HepG2 (cell line): Measurements from ENCODE around the gene PPP1R13B. TPM values are rescaled to one million over a fixed set of nuclear protein-coding genes. Genes with fewer than 3 reads are reported as not detected.
A peak's percentile ranks its signal among the peaks of the same experiment; 100 is the strongest.

ENCODE experiments used
- CHD2 ChIP-seq: IDR thresholded peaks from 2 replicates; pipeline ENCODE4 v1.6.1; 2011; ENCODE audit warnings: low read depth, low read length, improper control_type of control experiment
- DDIT3 ChIP-seq: sonication (generic); formaldehyde crosslinking; IDR thresholded peaks from 2 replicates; pipeline ENCODE4 v1.4.0; 2020; ENCODE audit warnings: mild to moderate bottlenecking, missing genetic modification reagents
- FOSL1 ChIP-seq: sonication (generic); formaldehyde crosslinking; IDR thresholded peaks from 2 replicates; pipeline ENCODE4 v1.9.0; 2021; ENCODE audit warnings: missing genetic modification reagents, borderline replicate concordance
- HMG20A ChIP-seq: IDR thresholded peaks from 2 replicates; pipeline ENCODE4 v1.6.1; 2016; ENCODE audit warnings: borderline replicate concordance
- HNF4G ChIP-seq, 2 experiments: sonication (generic) in 1 of 2; formaldehyde crosslinking in 1 of 2; IDR thresholded peaks; 2 replicates each; pipeline versions ENCODE4 v1.4.0 to v1.6.1; 2011 to 2020; ENCODE audit warnings: borderline replicate concordance in 2 of 2, low read depth in 2 of 2, mild to moderate bottlenecking in 2 of 2, low read length in 1 of 2, missing genetic modification reagents in 1 of 2, moderate library complexity in 1 of 2
- IKZF1 ChIP-seq: fragments of 450-650 bp; IDR thresholded peaks from 2 replicates; pipeline ENCODE4 v1.7.1; 2016
- KLF6 ChIP-seq: IDR thresholded peaks from 2 replicates; pipeline ENCODE4 v1.8.0; 2016; ENCODE audit warnings: missing biosample characterization, missing genetic modification reagents
- KLF9 ChIP-seq: IDR thresholded peaks from 2 replicates; pipeline ENCODE4 v1.6.1; 2016; ENCODE audit warnings: low read depth
- MIER3 ChIP-seq: IDR thresholded peaks from 2 replicates; pipeline ENCODE4 v1.6.1; 2016; ENCODE audit warnings: missing compliant biosample characterization, borderline replicate concordance
- MTF2 ChIP-seq: sonication (generic); formaldehyde crosslinking; IDR thresholded peaks from 2 replicates; pipeline ENCODE4 v1.5.0; 2020; ENCODE audit warnings: missing genetic modification reagents, borderline replicate concordance
- POLR2AphosphoS2 ChIP-seq: IDR thresholded peaks from 2 replicates; pipeline ENCODE4 v1.6.1; 2011; ENCODE audit warnings: low read depth, low read length, improper control_type of control experiment
- SOX13 ChIP-seq, 3 experiments: fragments of 450-650 bp in 1 of 3; sonication (generic) in 1 of 3; formaldehyde crosslinking in 1 of 3; IDR thresholded peaks in 2 of 3; conservative IDR thresholded peaks in 1 of 3; 2 replicates each; pipeline versions ENCODE4 v1.5.0 to v1.6.1; 2016 to 2020; ENCODE audit warnings: antibody characterized with exemption in 1 of 3, mild to moderate bottlenecking in 1 of 3, missing compliant biosample characterization in 1 of 3, missing genetic modification reagents in 1 of 3, moderate library complexity in 1 of 3
- SRSF9 ChIP-seq: fragments of 200-400 bp; formaldehyde crosslinking; IDR thresholded peaks from 2 replicates; pipeline ENCODE4 v1.6.1; 2018; ENCODE audit warnings: borderline replicate concordance, mild to moderate bottlenecking, low read depth, low read length; ENCODE audit not compliant: insufficient read depth, poor library complexity, severe bottlenecking
- YEATS4 ChIP-seq: sonication (generic); formaldehyde crosslinking; IDR thresholded peaks from 2 replicates; pipeline ENCODE4 v1.4.0; 2020; ENCODE audit warnings: missing genetic modification reagents, borderline replicate concordance
- ZFP62 ChIP-seq: sonication (generic); formaldehyde crosslinking; IDR thresholded peaks from 2 replicates; pipeline ENCODE4 v1.4.0; 2020; ENCODE audit warnings: missing genetic modification reagents
- ZFP82 ChIP-seq: sonication (generic); formaldehyde crosslinking; IDR thresholded peaks from 2 replicates; pipeline ENCODE4 v1.5.1; 2020; ENCODE audit warnings: mild to moderate bottlenecking, missing genetic modification reagents, borderline replicate concordance
- ZMAT3 ChIP-seq: sonication (generic); formaldehyde crosslinking; conservative IDR thresholded peaks from 2 replicates; pipeline ENCODE4 v1.7.0; 2021; ENCODE audit warnings: missing genetic modification reagents
- ZNF138 ChIP-seq: sonication (generic); formaldehyde crosslinking; IDR thresholded peaks from 2 replicates; pipeline ENCODE4 v1.5.0; 2020; ENCODE audit warnings: mild to moderate bottlenecking, low read depth, missing genetic modification reagents
- ZNF230 ChIP-seq: sonication (generic); formaldehyde crosslinking; IDR thresholded peaks from 2 replicates; pipeline ENCODE4 v1.4.0; 2020; ENCODE audit warnings: mild to moderate bottlenecking, missing genetic modification reagents
- ZNF292 ChIP-seq: sonication (generic); formaldehyde crosslinking; IDR thresholded peaks from 2 replicates; pipeline ENCODE4 v1.8.1; 2022; ENCODE audit warnings: mild to moderate bottlenecking, low read depth, missing genetic modification reagents, borderline replicate concordance
- ZNF333 ChIP-seq: sonication (generic); formaldehyde crosslinking; IDR thresholded peaks from 2 replicates; pipeline ENCODE4 v1.4.0; 2020; ENCODE audit warnings: mild to moderate bottlenecking, missing genetic modification reagents, borderline replicate concordance
- ZNF678 ChIP-seq: sonication (generic); formaldehyde crosslinking; IDR thresholded peaks from 2 replicates; pipeline ENCODE4 v1.4.0; 2020; ENCODE audit warnings: mild to moderate bottlenecking, missing genetic modification reagents
- ZNF746 ChIP-seq: sonication (generic); formaldehyde crosslinking; IDR thresholded peaks from 2 replicates; pipeline ENCODE4 v1.8.0; 2022; ENCODE audit warnings: mild to moderate bottlenecking, missing genetic modification reagents
- ZNF780A ChIP-seq: sonication (generic); formaldehyde crosslinking; IDR thresholded peaks from 2 replicates; pipeline ENCODE4 v1.8.0; 2022; ENCODE audit warnings: mild to moderate bottlenecking, missing genetic modification reagents, moderate library complexity
- polyA plus RNA-seq, 8 experiments: library from polyadenylated mRNA; depleted of rRNA in 3 of 8; stranded (reverse) in 7 of 8; unstranded in 1 of 8; fragments of >200 nt; fragmentation: Illumina TruSeq in 4 of 8; extraction: Trizol in 4 of 8; gene quantifications; 2 replicates each; pipeline versions ENCODE4 v1.2.1 to v1.2.3, GENCODE V29; 2011 to 2016; ENCODE audit warnings: low read depth in 4 of 8, missing spikeins in 1 of 8, mixed read lengths in 1 of 8; ENCODE audit not compliant: insufficient read depth in 1 of 8
- total RNA-seq, 5 experiments: library from RNA; depleted of rRNA; stranded (reverse); fragments of >200 nt; fragmentation: Illumina TruSeq; extraction: Trizol; gene quantifications; 2 replicates each; pipeline ENCODE4 v1.2.3, GENCODE V29; 2016; ENCODE audit warnings: low read depth in 1 of 5
- TF ChIP-seq, protein P1 (sequence below): sonication (generic); formaldehyde crosslinking; IDR thresholded peaks from 2 replicates; pipeline ENCODE4 v1.5.1; 2020; ENCODE audit warnings: missing genetic modification reagents, mild to moderate bottlenecking, borderline replicate concordance
- TF ChIP-seq, protein P2 (sequence below): sonication (generic); formaldehyde crosslinking; IDR thresholded peaks from 2 replicates; pipeline ENCODE4 v1.4.0; 2020; ENCODE audit warnings: missing genetic modification reagents

Gene PPP1R13B
- total and polyA plus RNA-seq, 2 of the 13 experiments (the other 11 are each of a cell fraction or from before 2014, with no cell fraction given), result 4.6 to 9.4 TPM

- no peak for TF ChIP-seq ZNF333 (CRISPR knock-in tag)
- TF ChIP-seq DDIT3, result no peak
- no peak for TF ChIP-seq IKZF1
- TF ChIP-seq HMG20A (CRISPR knock-in tag), result 0 out of 2 replicates have a peak, but pooled peaks have one; percentile 15
- no peak for TF ChIP-seq ZFP82 (CRISPR knock-in tag)
- TF ChIP-seq, protein P1, sequence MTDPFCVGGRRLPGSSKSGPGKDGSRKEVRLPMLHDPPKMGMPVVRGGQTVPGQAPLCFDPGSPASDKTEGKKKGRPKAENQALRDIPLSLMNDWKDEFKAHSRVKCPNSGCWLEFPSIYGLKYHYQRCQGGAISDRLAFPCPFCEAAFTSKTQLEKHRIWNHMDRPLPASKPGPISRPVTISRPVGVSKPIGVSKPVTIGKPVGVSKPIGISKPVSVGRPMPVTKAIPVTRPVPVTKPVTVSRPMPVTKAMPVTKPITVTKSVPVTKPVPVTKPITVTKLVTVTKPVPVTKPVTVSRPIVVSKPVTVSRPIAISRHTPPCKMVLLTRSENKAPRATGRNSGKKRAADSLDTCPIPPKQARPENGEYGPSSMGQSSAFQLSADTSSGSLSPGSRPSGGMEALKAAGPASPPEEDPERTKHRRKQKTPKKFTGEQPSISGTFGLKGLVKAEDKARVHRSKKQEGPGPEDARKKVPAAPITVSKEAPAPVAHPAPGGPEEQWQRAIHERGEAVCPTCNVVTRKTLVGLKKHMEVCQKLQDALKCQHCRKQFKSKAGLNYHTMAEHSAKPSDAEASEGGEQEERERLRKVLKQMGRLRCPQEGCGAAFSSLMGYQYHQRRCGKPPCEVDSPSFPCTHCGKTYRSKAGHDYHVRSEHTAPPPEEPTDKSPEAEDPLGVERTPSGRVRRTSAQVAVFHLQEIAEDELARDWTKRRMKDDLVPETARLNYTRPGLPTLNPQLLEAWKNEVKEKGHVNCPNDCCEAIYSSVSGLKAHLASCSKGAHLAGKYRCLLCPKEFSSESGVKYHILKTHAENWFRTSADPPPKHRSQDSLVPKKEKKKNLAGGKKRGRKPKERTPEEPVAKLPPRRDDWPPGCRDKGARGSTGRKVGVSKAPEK (CRISPR knock-in tag), result no peak
- TF ChIP-seq ZNF678, result 0 out of 2 replicates have a peak, but pooled peaks have one; percentile 78
- TF ChIP-seq SRSF9, result no peak
- TF ChIP-seq CHD2, result no peak
- TF ChIP-seq ZFP62 (CRISPR knock-in tag), result no peak
- TF ChIP-seq HNF4G (IDR thresholded peaks at IDR 0.05; ENCODE audit: borderline replicate concordance, low read depth, low read length), result no peak
- 0 out of 2 replicates have a peak, but pooled peaks have one; percentile 15 for TF ChIP-seq HNF4G (CRISPR knock-in tag; IDR thresholded peaks at IDR 0.05; ENCODE audit: borderline replicate concordance, low read depth)
- TF ChIP-seq ZNF292 (CRISPR knock-in tag), result no peak
- TF ChIP-seq SOX13 (IDR thresholded peaks at IDR 0.05), result no peak
- TF ChIP-seq SOX13 (CRISPR knock-in tag; conservative IDR thresholded peaks at IDR 0.05 in 1 of 2, IDR thresholded peaks at IDR 0.05 in 1 of 2), result peak in 1 of 2 experiments; percentile 28; a peak in 1 of 4 replicates
- TF ChIP-seq ZNF746 (CRISPR knock-in tag), result peak; percentile 44; the same call in 1 of the 2 replicates
- no peak for TF ChIP-seq ZNF138 (CRISPR knock-in tag)
- TF ChIP-seq KLF9 (CRISPR knock-in tag), result no peak
- TF ChIP-seq POLR2AphosphoS2, result no peak
- TF ChIP-seq ZMAT3, result peak; percentile 82
- peak; percentile 29; the same call in 1 of the 2 replicates for TF ChIP-seq MIER3 (CRISPR knock-in tag)
- TF ChIP-seq YEATS4 (CRISPR knock-in tag), result peak; percentile 45; the same call in 1 of the 2 replicates
- TF ChIP-seq, protein P2, sequence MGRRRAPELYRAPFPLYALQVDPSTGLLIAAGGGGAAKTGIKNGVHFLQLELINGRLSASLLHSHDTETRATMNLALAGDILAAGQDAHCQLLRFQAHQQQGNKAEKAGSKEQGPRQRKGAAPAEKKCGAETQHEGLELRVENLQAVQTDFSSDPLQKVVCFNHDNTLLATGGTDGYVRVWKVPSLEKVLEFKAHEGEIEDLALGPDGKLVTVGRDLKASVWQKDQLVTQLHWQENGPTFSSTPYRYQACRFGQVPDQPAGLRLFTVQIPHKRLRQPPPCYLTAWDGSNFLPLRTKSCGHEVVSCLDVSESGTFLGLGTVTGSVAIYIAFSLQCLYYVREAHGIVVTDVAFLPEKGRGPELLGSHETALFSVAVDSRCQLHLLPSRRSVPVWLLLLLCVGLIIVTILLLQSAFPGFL, result no peak
- no peak for TF ChIP-seq KLF6
- TF ChIP-seq ZNF780A (CRISPR knock-in tag), result no peak
- TF ChIP-seq ZNF230 (CRISPR knock-in tag), result no peak
- TF ChIP-seq FOSL1 (CRISPR knock-in tag), result peak; percentile 5; the same call in 1 of the 2 replicates
- TF ChIP-seq MTF2 (CRISPR knock-in tag), result no peak
Measured at GRCh38 chr14:103889313-103890051, 42.1 kb upstream of the PPP1R13B start (continued).
